H9 (cell line): ENCODE measurements around the gene CFAP45. TPM values are rescaled to one million over a fixed set of nuclear protein-coding genes. Genes with fewer than 3 reads are reported as not detected.

Source experiments
- DNase-seq: peaks from one replicate; pipeline ENCODE4 v3.0.0-alpha.2; 2017
- H2AFZ ChIP-seq: one replicate; pipeline ENCODE4 v1.6.1; 2013; ENCODE audit warnings: mild to moderate bottlenecking, low read length, control low read depth, moderate library complexity
- H2AK5ac ChIP-seq: 2 replicates; pipeline ENCODE4 v1.6.1; 2013; ENCODE audit warnings: low read length, control low read depth, mixed read lengths; ENCODE audit not compliant: insufficient read length
- H2BK120ac ChIP-seq: one replicate; pipeline ENCODE4 v1.6.1; 2013; ENCODE audit warnings: low read depth, mild to moderate bottlenecking, low read length, control low read depth, inconsistent platforms; ENCODE audit not compliant: poor library complexity, severe bottlenecking
- H2BK12ac ChIP-seq: 2 replicates; pipeline ENCODE4 v1.6.1; 2013; ENCODE audit warnings: low read length, control low read depth, mixed read lengths, low read depth; ENCODE audit not compliant: insufficient read length
- H2BK15ac ChIP-seq: 2 replicates; pipeline ENCODE4 v1.6.1; 2013; ENCODE audit warnings: low read depth, low read length, control low read depth
- H2BK20ac ChIP-seq: one replicate; pipeline ENCODE4 v1.6.1; 2013; ENCODE audit warnings: low read depth, mild to moderate bottlenecking, low read length, control low read depth, inconsistent platforms; ENCODE audit not compliant: poor library complexity, severe bottlenecking
- H2BK5ac ChIP-seq: 2 replicates; pipeline ENCODE4 v1.6.1; 2013; ENCODE audit warnings: low read length, control low read depth, mixed read lengths; ENCODE audit not compliant: insufficient read length
- H3K14ac ChIP-seq: 2 replicates; pipeline ENCODE4 v1.6.1; 2013; ENCODE audit warnings: low read length, control low read depth; ENCODE audit not compliant: insufficient read depth
- H3K18ac ChIP-seq: 2 replicates; pipeline ENCODE4 v1.6.1; 2013; ENCODE audit warnings: low read depth, mild to moderate bottlenecking, mixed read lengths, low read length, control low read depth; ENCODE audit not compliant: insufficient read length
- H3K23ac ChIP-seq: 2 replicates; pipeline ENCODE4 v1.6.1; 2013; ENCODE audit warnings: low read length, control low read depth, mixed read lengths, low read depth; ENCODE audit not compliant: insufficient read length
- H3K23me2 ChIP-seq: 2 replicates; pipeline ENCODE4 v1.6.1; 2013; ENCODE audit warnings: low read depth, mild to moderate bottlenecking, mixed read lengths, low read length, control low read depth; ENCODE audit not compliant: insufficient read length, poor library complexity, severe bottlenecking
- H3K27ac ChIP-seq: 2 replicates; pipeline ENCODE4 v1.5.1; 2013; ENCODE audit warnings: low read length, control low read depth, mixed read lengths, low read depth; ENCODE audit not compliant: insufficient read length
- H3K27me3 ChIP-seq: 2 replicates; pipeline ENCODE4 v1.6.1; 2013; ENCODE audit warnings: low read length, control low read depth, inconsistent platforms; ENCODE audit not compliant: insufficient read depth
- H3K4ac ChIP-seq: 2 replicates; pipeline ENCODE4 v1.6.1; 2013; ENCODE audit warnings: low read depth, mild to moderate bottlenecking, control low read depth, inconsistent platforms, low read length, moderate library complexity
- H3K4me1 ChIP-seq: 2 replicates; pipeline ENCODE4 v1.6.1; 2013; ENCODE audit warnings: low read length, control low read depth, inconsistent platforms; ENCODE audit not compliant: insufficient read depth
- H3K4me2 ChIP-seq: 2 replicates; pipeline ENCODE4 v1.6.1; 2013; ENCODE audit warnings: low read length, control low read depth, mixed read lengths; ENCODE audit not compliant: insufficient read length, insufficient read depth
- H3K56ac ChIP-seq: 2 replicates; pipeline ENCODE4 v1.6.1; 2013; ENCODE audit warnings: low read depth, mild to moderate bottlenecking, mixed read lengths, low read length, control low read depth; ENCODE audit not compliant: insufficient read length
- H3K79me1 ChIP-seq: 2 replicates; pipeline ENCODE4 v1.6.1; 2013; ENCODE audit warnings: low read depth, mild to moderate bottlenecking, moderate library complexity, low read length, control low read depth, inconsistent platforms; ENCODE audit not compliant: insufficient read depth, poor library complexity, severe bottlenecking
- H3K79me2 ChIP-seq: 2 replicates; pipeline ENCODE4 v1.6.1; 2013; ENCODE audit warnings: low read length, control low read depth, inconsistent platforms; ENCODE audit not compliant: insufficient read depth
- H3K9ac ChIP-seq: 2 replicates; pipeline ENCODE4 v1.6.1; 2013; ENCODE audit warnings: low read length, control low read depth, mixed read lengths; ENCODE audit not compliant: insufficient read length; ENCODE audit errors: extremely low read depth
- H3K9me3 ChIP-seq: one replicate; pipeline ENCODE4 v1.6.1; 2013; ENCODE audit warnings: low read depth, low read length, inconsistent platforms; ENCODE audit not compliant: control insufficient read depth
- H3T11ph ChIP-seq: one replicate; pipeline ENCODE4 v1.6.1; 2013; ENCODE audit warnings: mild to moderate bottlenecking, low read length, control low read depth, inconsistent platforms
- H4K20me1 ChIP-seq: one replicate; pipeline ENCODE4 v1.6.1; 2013; ENCODE audit not compliant: control insufficient read depth, insufficient read length, insufficient read depth
- H4K5ac ChIP-seq: 2 replicates; pipeline ENCODE4 v1.6.1; 2013; ENCODE audit warnings: low read depth, mild to moderate bottlenecking, mixed read lengths, low read length, control low read depth; ENCODE audit not compliant: insufficient read length
- H4K8ac ChIP-seq: replicated peaks from 2 replicates; pipeline ENCODE4 v1.6.1; 2013; ENCODE audit warnings: low read length, control low read depth, mixed read lengths, low read depth; ENCODE audit not compliant: insufficient read length
- H4K91ac ChIP-seq: 2 replicates; pipeline ENCODE4 v1.6.1; 2013; ENCODE audit warnings: low read depth, mild to moderate bottlenecking, moderate library complexity, mixed read lengths, low read length, control low read depth; ENCODE audit not compliant: insufficient read length
- H3K27ac Mint-ChIP-seq, 3 experiments: 2 replicates in 2 of 3; 3 replicates in 1 of 3; pipeline ENCODE4 v1.8.0; 2020 to 2021; ENCODE audit warnings: mixed read lengths in 3 of 3, mild to moderate bottlenecking in 1 of 3, moderate library complexity in 1 of 3
- H3K27me3 Mint-ChIP-seq: 2 replicates; pipeline ENCODE4 v1.8.0; 2021; ENCODE audit warnings: low read depth, mild to moderate bottlenecking, moderate library complexity, mixed read lengths
- H3K36me3 Mint-ChIP-seq, 3 experiments: 2 replicates in 2 of 3; 3 replicates in 1 of 3; pipeline ENCODE4 v1.8.0; 2020 to 2021; ENCODE audit warnings: low read depth in 3 of 3, mixed read lengths in 3 of 3; ENCODE audit not compliant: insufficient read depth in 1 of 3
- H3K4me1 Mint-ChIP-seq, 2 experiments: 2 replicates each; pipeline ENCODE4 v1.8.0; 2020; ENCODE audit warnings: mixed read lengths in 2 of 2
- H3K4me3 Mint-ChIP-seq, 2 experiments: 2 replicates in 1 of 2; 3 replicates in 1 of 2; pipeline ENCODE4 v1.8.0; 2020 to 2021; ENCODE audit warnings: mild to moderate bottlenecking in 2 of 2, mixed read lengths in 2 of 2, moderate library complexity in 1 of 2
- H3K9me3 Mint-ChIP-seq, 2 experiments: 2 replicates in 1 of 2; 3 replicates in 1 of 2; pipeline ENCODE4 v1.8.0; 2020; ENCODE audit warnings: mild to moderate bottlenecking in 2 of 2, mixed read lengths in 2 of 2, moderate library complexity in 1 of 2
- CTCF ChIP-seq: fragments of 200-600 bp; sonication (generic); conservative IDR thresholded peaks from 3 replicates; pipeline ENCODE4 v1.8.0; 2021; ENCODE audit warnings: antibody characterized with exemption, mild to moderate bottlenecking
- WGBS: extraction: QIAGEN DNeasy Blood & Tissue Kit; methylation state at CpG from one replicate; pipeline ENCODE4 v1.1.7; 2013; ENCODE audit warnings: missing lambda C conversion rate, low lambda C conversion rate, mixed read lengths; ENCODE audit not compliant: insufficient read length; ENCODE audit errors: extremely low coverage; 5-methylcytosine and 5-hydroxymethylcytosine counted together
- total RNA-seq: library from RNA; stranded (reverse); gene quantifications from 2 replicates; pipeline ENCODE4 v1.2.1, GENCODE V29; 2021

Gene CFAP45
- total RNA-seq, 1 experiment from 2014 or later, result 0.85 TPM

DNA sequence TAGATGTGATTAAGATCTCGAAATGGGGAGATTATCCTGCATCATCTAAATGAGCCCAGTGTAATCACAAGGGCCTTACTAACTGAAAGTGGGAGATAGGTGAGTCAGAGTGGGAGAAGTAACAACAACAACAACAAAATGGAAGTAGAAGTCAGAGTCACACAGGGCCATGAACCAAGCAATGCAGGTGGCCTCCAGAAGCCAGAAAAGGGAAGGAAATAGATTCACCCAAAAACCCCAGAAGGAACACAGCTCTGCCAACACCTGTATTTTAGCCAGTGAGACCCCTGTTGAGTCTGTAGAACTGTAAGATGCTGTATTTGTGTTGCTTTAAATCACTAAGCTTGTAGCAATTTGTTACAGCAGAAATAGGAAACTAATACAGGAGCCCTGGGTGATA, 21.3 kb upstream of the CFAP45 start:
- Histone ChIP-seq H2BK12ac (no peak overlapping the region), H3K4me2 (no peak overlapping the region), H3K56ac (no peak overlapping the region), H3K18ac (no peak overlapping the region), H4K5ac (no peak overlapping the region), H4K8ac (no peak overlapping the region), H3K23ac (no peak overlapping the region), H3K14ac (no peak overlapping the region), H2BK5ac (no peak overlapping the region), H2BK15ac (no peak overlapping the region), H2BK20ac (no peak overlapping the region), H3K27ac (no peak overlapping the region), H2BK120ac (no peak overlapping the region), H3T11ph (no peak overlapping the region), H3K27me3 (no peaks in the 10 kb centered on the region), H3K79me2 (no peaks in the 10 kb centered on the region), H3K9ac (no peak overlapping the region), H3K4ac (no peak overlapping the region), H3K4me1 (no peaks in the 10 kb centered on the region; the same call in 1 of the 2 replicates), H2AFZ (no peak overlapping the region), H3K79me1 (no peaks in the 10 kb centered on the region), H3K23me2 (peaks cover 17% of the 10 kb centered on the region), H3K9me3 (no peaks in the 10 kb centered on the region), H4K20me1 (no peaks in the 10 kb centered on the region), H2AK5ac (no peak overlapping the region), H4K91ac (no peak overlapping the region)
- DNase-seq, result no peak
- H3K9me3 Mint-ChIP-seq, result no peaks in the 10 kb centered on the region; a peak in 1 of 5 replicates
- no CpG with 5 or more reads among the region's 1 CpG for WGBS
- TF ChIP-seq CTCF, result no peak
- peaks cover 12% of the 10 kb centered on the region for H3K27me3 Mint-ChIP-seq
- H3K4me1 Mint-ChIP-seq, result peaks cover 42 to 45% of the 10 kb centered on the region in 2 experiments
- peak overlapping the region in 1 of 3 experiments; percentile 50; a peak in 1 of 7 replicates for H3K27ac Mint-ChIP-seq
- H3K4me3 Mint-ChIP-seq, result no peak overlapping the region
- peaks cover 0 to 35% (median 20%) of the 10 kb centered on the region in 3 experiments; a peak in 5 of 7 replicates for H3K36me3 Mint-ChIP-seq
